ENCODE results near the gene RPS21. TPM values are rescaled to one million over a fixed set of nuclear protein-coding genes. Genes with fewer than 3 reads are reported as not detected.

RPS21 gene
- total RNA-seq, 4 donors from 2014 or later = 819 to 3,701 (median 3,102) TPM

DNA sequence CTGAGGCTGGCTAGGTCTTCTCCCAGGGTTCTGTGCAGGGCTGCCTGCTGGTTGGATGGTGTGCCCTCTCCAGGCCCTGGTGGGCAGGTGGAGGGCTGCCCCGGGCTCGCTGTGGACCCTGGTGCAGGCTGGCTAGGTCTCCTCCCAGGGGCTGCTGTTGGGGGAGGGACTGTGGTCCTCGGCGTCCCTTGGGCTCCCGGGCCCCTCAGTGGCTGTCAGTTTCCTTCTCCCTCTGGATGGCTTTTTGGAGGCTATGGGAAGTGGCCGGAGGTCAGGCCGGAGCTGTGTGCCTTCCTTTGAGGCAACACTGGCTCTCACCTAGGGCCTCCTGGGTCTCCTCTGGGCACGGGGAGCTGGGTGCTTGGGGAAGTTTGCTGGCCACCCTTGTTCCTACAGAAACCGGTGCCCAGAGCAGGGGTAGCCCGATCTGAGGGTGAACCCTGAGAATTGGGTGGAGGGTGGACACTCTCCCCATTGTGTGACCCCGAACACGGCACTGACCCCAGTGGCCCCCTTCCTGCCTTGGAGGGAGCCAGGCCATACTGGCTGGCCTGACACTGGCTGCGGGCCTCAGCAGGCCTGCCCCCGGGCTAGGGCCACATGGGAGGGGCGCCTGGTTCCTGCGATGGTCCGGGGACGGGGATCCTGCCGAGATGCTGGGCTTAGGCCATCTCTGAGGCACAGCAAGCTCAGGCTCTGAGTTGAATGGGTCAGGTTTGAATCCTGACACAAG, 24.0 kb downstream of the RPS21 start:
- Histone ChIP-seq H3K9me3 (no peaks in the 10 kb centered on the region), H3K4me3 (no peak overlapping the region), H3K27ac (no peak overlapping the region), H3K4me1 (peaks cover 25 to 34% (median 26%) of the 10 kb centered on the region in 3 donors), H3K36me3 (no peaks in the 10 kb centered on the region), H3K27me3 (no peaks in the 10 kb centered on the region)
- intact Hi-C loops (cut with DNase I) = no loop called here
- TF ChIP-seq POLR2A (IDR thresholded peaks at IDR 0.05) (no peak), CTCF (IDR thresholded peaks at IDR 0.05) (no peak)
- DNase-seq = no peak
- WGBS, 2 donors = 50 to 100% methylated on average over 2 to 4 of the region's 19 CpGs

- 0 to 20% methylated on average over 1 of the region's 24 CpGs for WGBS, 2 donors
- H3K36me3 ChIP-seq = no peaks in the 10 kb centered on the region
- no peak for DNase-seq
Observed at GRCh38 chr20:62411479-62412193, 24.7 kb downstream of the RPS21 start.

DNA sequence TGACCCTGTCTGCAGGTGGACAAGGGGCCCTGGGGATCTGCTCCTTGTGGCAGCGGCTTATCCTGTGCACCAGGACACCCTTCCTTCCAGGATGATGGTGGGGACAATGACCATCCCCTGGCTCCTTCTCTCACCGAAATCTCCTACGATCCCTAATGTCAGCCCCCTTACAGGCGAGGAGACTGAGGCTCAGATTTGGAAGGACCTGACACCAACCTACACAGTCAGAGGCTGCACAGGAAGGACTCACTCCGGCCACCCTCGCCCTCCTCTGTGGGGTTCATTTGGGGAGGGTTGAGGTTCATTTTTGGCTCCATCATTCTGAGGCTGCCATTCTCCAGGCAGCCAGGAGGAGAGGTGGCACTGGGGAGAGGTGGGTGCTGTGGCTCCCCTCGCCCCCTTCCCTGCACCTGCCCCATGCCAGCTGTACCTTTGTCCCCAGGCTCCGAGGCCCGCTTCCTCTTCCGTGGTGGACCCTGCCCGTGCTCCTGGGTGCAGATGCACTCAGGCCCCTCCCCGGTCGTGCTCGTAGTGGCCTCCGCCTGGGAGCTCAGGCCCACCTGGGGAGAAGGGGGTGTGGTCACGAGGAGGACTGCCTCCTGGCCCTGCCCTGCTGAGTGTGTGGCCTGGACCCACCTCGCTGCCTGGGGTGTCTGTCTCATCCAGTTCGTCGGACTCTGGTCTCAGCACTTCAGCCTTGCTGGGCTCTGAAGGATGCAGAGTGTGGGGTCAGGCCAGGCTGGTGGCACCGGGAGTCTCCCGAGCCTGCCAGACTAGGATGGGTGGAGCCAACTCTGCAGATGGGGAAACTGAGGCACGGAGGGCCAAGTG, 25.5 kb downstream of the RPS21 start:
- 78 to 82% methylated on average over 6 to 11 of the region's 22 CpGs for WGBS, 2 donors
- no peak overlapping the region for H3K27ac ChIP-seq
- H3K27me3 ChIP-seq = peaks cover 0 to 13% (median 0%) of the 10 kb centered on the region in 4 donors
- H3K9me3 ChIP-seq = no peaks in the 10 kb centered on the region
- no peaks in the 10 kb centered on the region for H3K36me3 ChIP-seq
- no peak overlapping the region for H3K4me3 ChIP-seq
- intact Hi-C loops (cut with DNase I) = no loop called here
- peaks cover 16 to 22% (median 16%) of the 10 kb centered on the region in 3 donors for H3K4me1 ChIP-seq
- TF ChIP-seq POLR2A (IDR thresholded peaks at IDR 0.05) (no peak), CTCF (IDR thresholded peaks at IDR 0.05) (no peak)
- DNase-seq = no peak

More at GRCh38 chr20:62411479-62412193, 24.7 kb downstream of the RPS21 start:
- Histone ChIP-seq H3K27me3 (peaks cover 0 to 6% (median 0%) of the 10 kb centered on the region in 4 donors), H3K27ac (no peak overlapping the region), H3K4me3 (no peak overlapping the region), H3K9me3 (no peaks in the 10 kb centered on the region), H3K4me1 (peaks cover 18 to 26% (median 19%) of the 10 kb centered on the region in 3 donors)
- TF ChIP-seq CTCF (IDR thresholded peaks at IDR 0.05) (no peak), POLR2A (IDR thresholded peaks at IDR 0.05) (no peak)
- intact Hi-C loops (cut with DNase I) = no loop called here

DNA sequence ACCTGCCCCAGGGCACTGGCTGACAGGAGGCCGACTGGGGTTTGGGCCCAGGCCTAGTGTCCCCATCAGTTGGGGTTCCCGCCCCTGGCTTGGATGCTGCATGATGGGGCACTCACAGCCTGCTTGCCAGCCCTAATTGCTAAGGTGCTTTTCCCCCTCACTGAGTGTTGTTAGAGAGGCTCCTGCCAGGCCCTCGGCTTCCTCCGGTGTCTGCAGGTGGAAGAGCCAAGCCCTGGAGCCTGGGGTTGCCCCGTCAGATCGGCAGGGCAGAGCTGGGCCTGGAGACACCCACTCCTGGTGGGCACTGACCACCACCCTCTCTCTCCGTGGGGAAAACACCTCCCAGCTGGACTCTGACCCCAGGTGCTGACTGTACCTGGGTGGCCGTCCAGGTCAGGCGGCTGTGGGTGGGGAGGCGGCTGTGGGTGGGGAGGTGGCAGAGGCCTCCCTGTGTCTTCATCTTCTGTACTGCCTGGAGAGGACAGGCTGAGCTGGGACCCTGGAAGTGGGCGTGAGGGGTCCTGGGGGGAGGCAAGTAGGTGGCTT, 26.2 kb downstream of the RPS21 start:
- Histone ChIP-seq H3K9me3 (no peaks in the 10 kb centered on the region), H3K4me3 (no peak overlapping the region), H3K27ac (no peak overlapping the region), H3K36me3 (no peaks in the 10 kb centered on the region), H3K4me1 (peaks cover 12 to 16% (median 12%) of the 10 kb centered on the region in 3 donors), H3K27me3 (peaks cover 0 to 18% (median 0%) of the 10 kb centered on the region in 4 donors)
- DNase-seq = no peak
- 83% methylated on average over 2 of the region's 11 CpGs; no CpG with 5 or more reads in 1 of the 2 donors for WGBS, 2 donors
- no peak for TF ChIP-seq CTCF (IDR thresholded peaks at IDR 0.05)
- no peak for TF ChIP-seq POLR2A (IDR thresholded peaks at IDR 0.05)
- intact Hi-C loops (cut with DNase I) = no loop called here
